ENCODE data around the gene GSTT2B. TPM values are rescaled to one million over a fixed set of nuclear protein-coding genes. Genes with fewer than 3 reads are reported as not detected.
"Not testable (repeated sequence)": the region's sequence is repeated elsewhere in the genome, so short reads cannot be mapped to it uniquely, and the experiment has no call there.

The GSTT2B gene
- total and polyA plus RNA-seq, 2 experiments from 2014 or later = 1.3 to 3.0 TPM

- Histone ChIP-seq H3K4me1 (ENCODE audit: insufficient read depth) (no peaks in the 10 kb centered on the region), H3K79me2 (no peaks in the 10 kb centered on the region), H3K9me3 (ENCODE audit: low read depth) (no peaks in the 10 kb centered on the region), H3K27ac (no peak overlapping the region), H3K4me3 (no peak overlapping the region), H2AFZ (no peak overlapping the region), H4K20me1 (ENCODE audit: insufficient read depth, poor library complexity, severe bottlenecking) (no peaks in the 10 kb centered on the region), H3K4me2 (no peak overlapping the region), H3K9me2 (replicated peaks; ENCODE audit: insufficient read depth) (no peaks in the 10 kb centered on the region), H3K36me3 (replicated peaks; ENCODE audit: insufficient read depth, low read depth) (no peaks in the 10 kb centered on the region), H3K27me3 (no peaks in the 10 kb centered on the region)
- no peak for DNase-seq (ENCODE audit: low spot score)
- TF ChIP-seq EZH2phosphoT487 (IDR thresholded peaks at IDR 0.05; ENCODE audit: low read depth, severe bottlenecking, unreplicated experiment) = no peak
- no peak for TF ChIP-seq EZH2 (IDR thresholded peaks at IDR 0.05; ENCODE audit: borderline replicate concordance)
- TF ChIP-seq CTCF (IDR thresholded peaks at IDR 0.05; ENCODE audit: poor library complexity) = no peak
- no CpG with 5 or more reads among the region's 6 CpGs for WGBS (ENCODE audit: low lambda C conversion rate, missing lambda C conversion rate)
Observed at GRCh38 chr22:23984430-23984829, 23.4 kb upstream of the GSTT2B start.

GRCh38 chr22:23980567-23980966 is 19.6 kb upstream of the GSTT2B start:
- not testable (repeated sequence) for H3K36me3 ChIP-seq (replicated peaks; ENCODE audit: insufficient read depth, low read depth); H3K4me2 ChIP-seq; H3K27me3 ChIP-seq; H3K9me2 ChIP-seq (replicated peaks; ENCODE audit: insufficient read depth); H3K27ac ChIP-seq; H3K4me3 ChIP-seq; H3K4me1 ChIP-seq (ENCODE audit: insufficient read depth); H3K9me3 ChIP-seq (ENCODE audit: low read depth); H4K20me1 ChIP-seq (ENCODE audit: insufficient read depth, poor library complexity, severe bottlenecking); H2AFZ ChIP-seq; H3K79me2 ChIP-seq; DNase-seq (ENCODE audit: low spot score)
- 58% methylated on average over 3 of the region's 7 CpGs for WGBS (ENCODE audit: low lambda C conversion rate, missing lambda C conversion rate)

- not testable (repeated sequence) for H3K9me3 ChIP-seq (ENCODE audit: low read depth); H3K4me2 ChIP-seq; H3K4me3 ChIP-seq; H3K27ac ChIP-seq; H3K36me3 ChIP-seq (replicated peaks; ENCODE audit: insufficient read depth, low read depth); H3K79me2 ChIP-seq; H2AFZ ChIP-seq; H3K27me3 ChIP-seq; H3K4me1 ChIP-seq (ENCODE audit: insufficient read depth); DNase-seq (ENCODE audit: low spot score); H3K9me2 ChIP-seq (replicated peaks; ENCODE audit: insufficient read depth); H4K20me1 ChIP-seq (ENCODE audit: insufficient read depth, poor library complexity, severe bottlenecking)
- WGBS (ENCODE audit: low lambda C conversion rate, missing lambda C conversion rate) = no CpG with 5 or more reads among the region's 41 CpGs
Observed at GRCh38 chr22:23979557-23980240, 18.7 kb upstream of the GSTT2B start, which contains the start of gene GSTT2. Gene GSTT2 (plus strand): TSS chr22:23980134.

GRCh38 chr22:23977304-23977703 is 16.3 kb upstream of the GSTT2B start:
- H3K9me3 ChIP-seq (ENCODE audit: low read depth); H3K27ac ChIP-seq; H3K4me1 ChIP-seq (ENCODE audit: insufficient read depth); H3K4me3 ChIP-seq; H4K20me1 ChIP-seq (ENCODE audit: insufficient read depth, poor library complexity, severe bottlenecking); H3K27me3 ChIP-seq; H3K36me3 ChIP-seq (replicated peaks; ENCODE audit: insufficient read depth, low read depth); H3K79me2 ChIP-seq; H2AFZ ChIP-seq; DNase-seq (ENCODE audit: low spot score); H3K4me2 ChIP-seq; H3K9me2 ChIP-seq (replicated peaks; ENCODE audit: insufficient read depth): not testable (repeated sequence)
- no CpG with 5 or more reads among the region's 12 CpGs for WGBS (ENCODE audit: low lambda C conversion rate, missing lambda C conversion rate)

GRCh38 chr22:23974836-23975352 is 13.9 kb upstream of the GSTT2B start:
- not testable (repeated sequence) for H3K9me3 ChIP-seq (ENCODE audit: low read depth); H3K4me2 ChIP-seq; H3K36me3 ChIP-seq (replicated peaks; ENCODE audit: insufficient read depth, low read depth); H3K4me3 ChIP-seq; H4K20me1 ChIP-seq (ENCODE audit: insufficient read depth, poor library complexity, severe bottlenecking); H3K9me2 ChIP-seq (replicated peaks; ENCODE audit: insufficient read depth); H3K27me3 ChIP-seq; DNase-seq (ENCODE audit: low spot score); H2AFZ ChIP-seq; H3K4me1 ChIP-seq (ENCODE audit: insufficient read depth); H3K27ac ChIP-seq; H3K79me2 ChIP-seq
- no CpG with 5 or more reads among the region's 27 CpGs for WGBS (ENCODE audit: low lambda C conversion rate, missing lambda C conversion rate)

GRCh38 chr22:23974345-23974744 is 13.3 kb upstream of the GSTT2B start, which contains the start of gene DDT:
Gene DDT (minus strand): TSS chr22:23974441. CDS start chr22:23974414, 27 bp downstream.
- H3K9me2 ChIP-seq (replicated peaks; ENCODE audit: insufficient read depth); H3K4me1 ChIP-seq (ENCODE audit: insufficient read depth); H3K27me3 ChIP-seq; H3K36me3 ChIP-seq (replicated peaks; ENCODE audit: insufficient read depth, low read depth); H3K79me2 ChIP-seq; H3K4me3 ChIP-seq; H4K20me1 ChIP-seq (ENCODE audit: insufficient read depth, poor library complexity, severe bottlenecking); H3K9me3 ChIP-seq (ENCODE audit: low read depth); H2AFZ ChIP-seq; H3K4me2 ChIP-seq; H3K27ac ChIP-seq; DNase-seq (ENCODE audit: low spot score): not testable (repeated sequence)
- no CpG with 5 or more reads among the region's 29 CpGs for WGBS (ENCODE audit: low lambda C conversion rate, missing lambda C conversion rate)

- H3K9me3 ChIP-seq (ENCODE audit: low read depth); H4K20me1 ChIP-seq (ENCODE audit: insufficient read depth, poor library complexity, severe bottlenecking); H3K4me2 ChIP-seq; H2AFZ ChIP-seq; H3K27ac ChIP-seq; H3K79me2 ChIP-seq; H3K9me2 ChIP-seq (replicated peaks; ENCODE audit: insufficient read depth); H3K4me3 ChIP-seq; DNase-seq (ENCODE audit: low spot score); H3K4me1 ChIP-seq (ENCODE audit: insufficient read depth); H3K36me3 ChIP-seq (replicated peaks; ENCODE audit: insufficient read depth, low read depth); H3K27me3 ChIP-seq: not testable (repeated sequence)
- WGBS (ENCODE audit: low lambda C conversion rate, missing lambda C conversion rate) = 100% methylated on average over 2 of the region's 3 CpGs
Observed at GRCh38 chr22:23971927-23972326, 10.9 kb upstream of the GSTT2B start.

All from hepatocyte (in vitro differentiated cells).